SIG-M5 treated with dmso at 0.1 percent for 504 hours (cell line): ENCODE measurements around the gene NUFIP1.
"Not testable (repeated sequence)": the region's sequence is repeated elsewhere in the genome, so short reads cannot be mapped to it uniquely, and the experiment has no call there.

Experiments used
- DNase-seq: peaks from one replicate; lab custom pipeline; 2025; ENCODE audit not compliant: unreplicated experiment; lab: John Stamatoyannopoulos, UW

The NUFIP1 gene

DNA sequence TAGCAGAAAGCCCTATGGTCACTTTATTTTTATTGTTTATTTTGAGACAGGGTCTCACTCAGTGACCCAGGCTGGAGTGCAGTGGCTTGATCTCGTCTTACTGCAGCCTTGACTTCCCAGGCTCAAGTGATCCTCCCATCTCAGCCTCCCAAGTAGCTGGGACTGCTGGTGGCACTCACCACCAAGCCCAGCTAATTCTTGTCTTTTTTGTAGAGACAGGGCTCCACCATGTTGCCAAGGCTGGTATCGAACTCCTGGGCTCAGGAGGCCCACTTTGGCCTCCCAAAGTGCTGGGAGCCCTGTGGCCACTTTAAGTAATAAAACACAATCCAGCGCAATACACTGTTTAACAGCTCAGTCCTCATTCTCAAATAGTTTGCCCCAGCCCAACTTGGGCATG, 69.3 kb downstream of the NUFIP1 start:
- DNase-seq = no peak

DNA sequence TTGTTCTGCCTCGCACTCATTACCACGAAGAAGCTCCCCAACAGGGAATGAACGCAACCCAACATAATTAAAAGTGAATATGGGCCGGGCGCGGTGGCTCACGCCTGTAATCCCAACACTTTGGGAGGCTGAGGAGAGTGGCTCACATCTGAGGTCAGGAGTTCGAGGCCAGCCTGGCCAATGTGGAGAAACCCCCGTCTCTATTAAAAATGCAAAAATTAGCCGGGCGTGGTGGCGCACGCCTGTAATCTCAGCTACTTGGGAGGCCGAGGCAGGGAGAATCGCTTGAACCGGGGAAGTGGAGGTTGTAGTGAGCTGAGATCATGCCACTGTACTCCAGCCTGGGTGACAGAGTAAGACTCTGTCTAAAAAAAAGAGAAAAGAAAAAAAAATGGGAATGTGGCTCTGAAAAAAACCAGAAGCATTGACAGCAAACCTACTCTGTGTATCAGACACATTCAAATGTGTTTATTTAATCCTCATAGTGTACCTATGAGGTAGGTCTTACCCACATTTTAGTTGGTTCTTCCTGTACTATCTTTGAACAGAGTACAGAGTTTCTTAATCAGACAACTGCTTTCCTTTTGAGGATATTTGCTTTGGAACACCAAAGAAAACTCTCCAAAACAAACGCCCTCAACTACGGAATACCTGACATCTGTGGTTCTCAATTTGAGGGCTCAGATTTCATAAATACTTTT, 70.0 kb downstream of the NUFIP1 start:
- no peak for DNase-seq

DNA sequence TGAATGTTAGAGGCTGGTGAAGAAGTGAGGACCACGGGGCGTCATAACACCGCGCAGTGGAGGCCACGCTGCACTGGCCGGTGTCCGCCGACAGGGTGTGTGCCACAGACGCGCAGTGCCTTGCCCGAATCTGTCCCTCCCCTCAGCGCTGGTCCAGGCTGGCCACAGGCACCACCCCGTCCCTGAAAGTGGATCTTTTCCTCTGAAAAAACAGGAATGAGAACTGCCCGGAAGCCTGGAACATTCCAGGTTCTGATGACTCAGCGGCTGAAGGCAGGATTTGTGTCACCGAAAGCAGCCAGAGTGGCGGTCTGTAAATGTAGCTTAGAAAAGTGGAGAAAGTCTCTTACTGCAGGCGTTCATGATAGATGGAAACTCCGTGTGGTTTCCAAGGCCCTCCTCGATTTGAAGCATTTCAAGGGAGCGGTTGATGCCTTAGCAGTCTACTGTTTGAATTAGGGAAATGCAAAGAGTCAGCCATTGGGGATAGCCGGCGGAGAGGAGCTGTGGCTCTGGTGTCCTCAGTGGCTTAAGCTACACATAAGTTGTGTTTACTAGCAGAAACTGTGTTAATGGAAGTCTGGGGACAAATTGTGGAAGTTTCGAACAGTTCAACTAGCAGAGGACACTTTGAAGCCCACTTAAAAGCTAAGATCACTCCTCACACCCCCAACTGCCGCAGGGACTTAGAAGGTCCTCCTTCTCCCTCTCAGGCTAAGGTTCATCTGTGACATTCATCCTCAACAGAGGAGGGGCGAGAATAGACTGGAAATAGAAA, 70.8 kb downstream of the NUFIP1 start:
- DNase-seq = peak; percentile 92

DNA sequence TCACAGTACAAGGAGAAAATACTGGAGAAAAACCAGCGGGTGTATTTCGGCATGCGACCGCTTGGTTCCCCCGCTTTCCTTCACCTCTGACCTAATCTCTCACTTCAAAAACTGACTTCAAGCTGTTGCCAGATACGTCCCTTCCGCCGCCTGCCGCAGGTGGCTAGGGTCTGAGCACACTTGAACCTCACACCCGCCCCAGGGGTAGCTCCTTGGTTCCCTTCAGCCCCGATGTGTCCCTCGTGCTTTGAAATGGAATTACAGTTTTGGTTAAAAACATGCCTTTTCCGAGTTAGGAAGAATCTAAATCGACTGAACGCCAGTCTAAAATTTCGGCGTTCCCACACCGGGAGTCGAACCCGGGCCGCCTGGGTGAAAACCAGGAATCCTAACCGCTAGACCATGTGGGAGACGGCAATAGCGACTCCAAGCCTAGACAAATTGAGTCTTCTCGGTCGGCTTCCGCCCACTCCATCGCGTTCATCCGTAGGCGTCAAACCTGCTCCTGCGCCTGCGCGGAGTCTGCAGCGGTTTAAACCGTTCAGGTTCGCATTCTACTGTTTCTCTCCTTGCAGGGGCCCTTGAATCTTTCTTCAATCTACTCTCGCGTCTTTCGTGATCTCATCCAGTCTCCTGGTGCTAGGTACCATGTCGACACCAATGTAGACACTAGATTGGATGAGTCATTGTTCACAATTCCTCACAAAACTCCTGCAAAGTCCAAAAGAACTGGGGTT, 71.5 kb downstream of the NUFIP1 start:
- peak; percentile 97 for DNase-seq

DNA sequence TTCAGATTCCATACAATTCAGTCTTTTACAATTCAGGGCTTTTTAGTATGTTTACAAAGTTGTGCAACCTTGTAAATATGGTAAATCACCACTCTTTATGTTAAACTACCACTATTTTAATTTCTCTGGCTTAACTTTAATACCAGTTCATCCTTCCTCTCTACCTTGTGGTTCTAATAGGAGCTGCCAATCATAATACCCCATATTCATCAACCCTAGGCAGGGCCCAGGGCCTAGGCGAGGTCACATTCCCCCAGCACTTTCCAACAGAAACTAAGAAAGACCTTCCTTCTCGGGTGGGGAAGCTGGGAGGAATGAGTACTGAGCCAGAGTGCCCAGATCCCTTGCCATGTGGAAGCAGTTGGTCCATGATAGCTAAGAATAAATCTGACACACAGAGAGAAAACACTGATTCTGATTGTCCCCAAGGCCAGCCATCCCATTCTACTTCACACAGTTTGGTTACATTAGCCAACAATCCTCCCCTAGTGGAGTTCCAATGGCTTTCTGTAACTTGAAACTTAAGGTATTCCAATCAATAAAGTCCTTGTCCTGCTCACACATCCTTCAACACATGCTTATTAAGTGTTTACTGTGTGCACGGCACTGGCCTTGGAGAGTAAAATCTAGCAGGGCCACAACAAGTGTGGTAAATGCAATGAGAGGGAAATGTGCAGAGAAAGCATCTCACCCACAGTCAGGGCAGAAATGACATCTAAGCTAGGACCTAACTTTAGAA, 76.8 kb downstream of the NUFIP1 start:
- DNase-seq = no peak

DNA sequence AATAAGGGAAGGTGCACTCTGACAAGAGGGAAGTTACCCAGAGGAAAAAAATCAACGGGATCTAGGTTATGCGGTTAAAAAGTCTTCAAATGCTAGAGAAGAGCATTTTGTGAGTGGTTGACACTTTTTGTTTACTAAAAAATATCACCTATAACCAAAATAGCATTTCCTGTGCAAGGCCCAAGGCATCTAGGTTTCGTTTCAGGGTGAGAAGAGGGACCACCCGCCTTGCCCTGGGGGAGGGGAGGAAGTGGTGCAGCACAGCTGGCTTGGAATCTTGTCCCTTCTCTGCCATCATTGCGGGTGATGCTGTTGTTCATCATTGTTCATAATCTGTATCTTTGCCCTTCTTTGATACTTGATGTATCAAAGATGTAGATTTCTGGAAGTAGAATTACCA, 80.6 kb downstream of the NUFIP1 start:
- no peak for DNase-seq

DNA sequence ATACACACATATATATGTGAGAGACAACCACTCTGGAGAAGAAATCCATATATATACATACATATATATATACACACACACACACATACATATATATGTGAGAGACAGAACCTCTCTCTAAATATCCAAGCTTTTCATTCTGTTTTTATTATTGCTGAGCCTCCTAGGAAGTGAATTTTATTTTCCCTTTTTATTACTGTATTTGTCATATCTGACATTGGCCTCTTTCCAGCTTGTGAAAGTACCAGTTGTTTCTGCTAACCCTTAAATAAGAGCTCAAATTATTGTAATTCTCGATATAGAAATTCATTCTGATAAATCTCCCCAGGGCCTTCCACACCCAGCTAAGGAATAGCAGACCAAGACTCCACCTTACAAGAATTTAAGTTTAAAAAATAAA, 81.0 kb downstream of the NUFIP1 start:
- DNase-seq = no peak

DNA sequence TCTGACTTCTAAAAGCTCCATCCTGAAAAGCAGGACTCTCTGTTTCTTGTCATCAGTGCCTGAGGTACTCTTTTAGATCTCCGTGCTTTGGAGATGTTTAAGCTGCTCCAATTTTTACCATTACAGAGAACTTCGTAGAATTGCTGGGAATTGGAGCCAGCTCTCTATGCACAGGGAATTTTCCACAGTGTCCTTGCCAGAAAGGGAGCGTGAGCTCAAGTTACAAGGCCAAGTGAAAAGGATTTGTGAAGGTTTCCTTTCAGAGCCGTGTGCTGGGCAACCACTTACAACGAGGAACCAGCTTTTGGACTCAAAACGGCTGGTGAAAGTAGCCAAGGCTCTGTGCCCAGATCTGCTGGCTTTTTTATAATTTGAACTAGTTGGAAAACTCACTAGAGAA, 82.6 kb downstream of the NUFIP1 start:
- no peak for DNase-seq

DNA sequence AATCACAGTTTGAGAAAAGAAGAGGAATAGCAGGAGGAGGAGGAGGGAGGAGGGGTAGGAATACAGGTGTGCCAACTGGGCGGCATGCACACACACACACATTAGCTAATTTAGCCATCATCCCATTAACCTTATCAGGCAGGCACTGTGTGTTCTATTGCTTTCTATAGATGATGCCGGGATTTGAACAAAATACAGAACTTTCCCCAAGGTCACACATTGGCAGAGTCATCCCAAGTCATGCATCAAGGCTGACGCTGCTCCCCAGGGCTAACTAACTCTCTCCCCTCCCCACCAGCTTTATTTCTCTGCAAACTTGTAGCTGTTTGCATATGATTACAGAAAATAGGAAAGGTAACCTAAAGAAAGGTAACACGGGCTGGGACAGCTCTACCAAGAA, 83.0 kb downstream of the NUFIP1 start:
- no peak for DNase-seq

DNA sequence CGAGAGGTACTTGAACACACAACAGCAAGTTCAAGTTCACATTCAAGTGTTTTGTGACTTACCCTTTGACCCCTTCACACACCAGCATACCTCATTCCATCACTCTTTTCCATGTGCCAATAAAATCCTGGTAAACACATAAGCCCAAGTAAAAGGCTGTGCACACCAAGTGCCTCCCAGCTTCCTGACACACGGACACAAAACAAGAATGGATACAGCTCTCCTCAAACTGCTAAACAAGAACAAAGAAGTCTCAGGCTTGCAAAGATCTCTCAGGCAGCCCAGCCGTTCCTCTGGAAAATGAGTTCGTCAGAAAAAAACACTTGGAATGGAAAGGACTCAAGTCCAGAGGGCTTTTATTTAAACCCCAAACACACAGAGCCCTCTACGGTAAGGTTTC, 83.7 kb downstream of the NUFIP1 start:
- no peak for DNase-seq

DNA sequence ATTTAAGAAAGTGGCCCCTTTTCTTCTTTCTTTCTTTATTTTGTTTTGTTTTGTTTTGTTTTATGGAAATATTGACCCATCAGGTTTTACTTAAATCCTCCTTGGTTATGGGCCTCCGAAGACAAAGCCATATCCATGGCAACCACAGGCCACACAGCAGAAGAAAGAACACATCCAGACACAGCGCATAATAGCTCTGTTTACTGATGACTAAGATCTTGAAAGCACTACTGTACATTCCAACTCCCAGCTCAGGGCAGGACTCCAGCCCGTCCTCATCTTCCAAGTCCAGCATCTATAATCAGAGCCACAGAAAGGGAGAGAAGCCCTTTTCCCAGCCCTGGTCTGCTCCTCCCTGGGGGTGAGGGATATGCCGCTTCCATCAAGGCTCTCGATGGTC, 84.3 kb downstream of the NUFIP1 start:
- DNase-seq = peak; percentile 25

DNA sequence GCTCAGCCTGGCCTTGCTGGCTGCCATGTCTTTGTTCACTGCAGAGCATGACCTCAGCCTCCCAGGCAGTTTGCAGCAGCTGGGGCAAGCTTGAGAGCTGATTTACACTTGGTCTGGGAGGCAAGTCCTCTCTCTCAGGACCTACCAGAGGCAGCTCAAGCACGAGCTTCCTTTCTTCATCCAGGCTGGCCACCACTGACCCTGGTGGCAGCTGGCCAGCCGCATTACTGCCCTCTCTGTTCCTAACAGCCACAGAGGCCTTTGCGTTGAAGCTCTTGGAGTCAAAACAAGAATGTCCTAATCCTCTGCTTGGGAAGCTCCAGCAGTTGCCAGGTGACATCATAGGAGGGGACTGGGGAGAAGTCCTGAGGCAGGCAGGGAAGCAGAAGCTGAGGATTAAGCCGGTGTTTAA, 85.7 kb downstream of the NUFIP1 start:
- DNase-seq = no peak

DNA sequence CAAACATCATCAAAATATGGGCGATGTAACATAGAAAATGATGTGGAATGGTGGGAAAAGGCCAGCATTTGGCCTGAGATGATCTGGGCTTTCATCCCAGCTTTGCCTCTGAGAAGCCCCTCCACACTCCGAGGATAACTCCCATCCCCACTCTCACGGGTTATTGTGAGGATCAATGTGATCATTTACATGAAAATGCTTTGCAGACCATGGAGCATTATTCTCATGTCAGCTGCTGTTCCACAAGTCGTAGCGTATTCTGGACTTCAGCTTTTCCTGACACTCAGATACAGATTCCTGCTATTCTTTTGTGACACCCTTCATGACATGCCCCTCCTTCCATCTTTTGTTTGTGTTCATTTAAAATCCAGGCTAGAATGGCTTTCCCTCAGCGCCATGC, 86.5 kb downstream of the NUFIP1 start:
- no peak for DNase-seq

DNA sequence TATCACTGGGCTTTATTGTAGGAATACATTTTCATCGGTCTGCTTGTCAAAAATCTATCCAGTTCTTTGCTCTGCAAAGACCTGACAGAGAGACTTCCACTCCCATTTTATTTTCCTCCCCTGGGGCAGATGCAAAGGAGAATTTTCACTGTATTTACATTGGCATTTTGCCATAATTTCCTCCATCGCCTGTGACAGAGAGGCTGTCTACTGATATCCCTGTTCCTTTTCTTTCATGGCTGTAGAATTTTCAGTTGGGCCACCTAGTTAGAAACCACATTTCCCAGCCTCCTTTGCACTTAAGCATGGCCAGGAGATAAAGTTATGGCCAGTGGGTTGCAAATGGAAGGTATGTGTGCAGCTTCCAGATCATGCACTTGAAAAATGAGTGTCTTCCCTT, 89.3 kb downstream of the NUFIP1 start:
- no peak for DNase-seq

DNA sequence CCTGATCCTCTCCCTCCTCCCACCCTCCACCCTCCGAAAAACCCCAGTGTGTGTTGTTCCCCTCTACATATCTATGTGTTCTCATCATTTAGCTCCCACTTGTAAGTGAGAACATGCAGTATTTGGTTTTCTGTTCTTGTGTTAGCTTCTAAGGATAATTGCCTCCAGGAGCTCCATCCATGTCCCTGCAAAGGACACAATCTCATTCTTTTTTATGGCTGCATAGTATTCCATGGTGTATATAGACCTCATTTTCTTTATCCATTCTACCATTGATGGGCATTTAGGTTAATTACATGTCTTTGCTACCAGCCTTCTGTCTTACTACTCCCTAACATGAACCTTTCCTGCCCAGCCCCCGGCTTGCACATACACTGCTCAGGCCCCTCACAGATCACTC, 91.0 kb downstream of the NUFIP1 start:
- not testable (repeated sequence) for DNase-seq

DNA sequence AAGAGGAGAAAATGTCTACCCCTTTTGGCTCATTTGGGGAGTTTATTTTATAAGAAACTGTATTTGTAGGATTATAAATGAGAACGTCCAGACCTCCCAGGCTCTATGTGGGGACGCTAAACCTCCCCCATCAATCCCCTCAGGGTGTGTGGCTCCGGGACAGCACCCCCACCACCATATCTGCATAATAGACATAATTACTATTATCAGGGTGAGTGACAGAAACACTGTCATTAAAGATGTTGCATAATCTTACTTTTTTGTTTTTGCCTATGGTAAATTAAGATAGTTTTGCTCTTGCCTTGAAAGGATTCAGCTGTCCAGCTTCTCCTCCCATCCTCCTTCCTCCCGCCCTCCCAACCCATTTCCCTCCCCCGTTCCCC, 93.3 kb downstream of the NUFIP1 start:
- DNase-seq = no peak

DNA sequence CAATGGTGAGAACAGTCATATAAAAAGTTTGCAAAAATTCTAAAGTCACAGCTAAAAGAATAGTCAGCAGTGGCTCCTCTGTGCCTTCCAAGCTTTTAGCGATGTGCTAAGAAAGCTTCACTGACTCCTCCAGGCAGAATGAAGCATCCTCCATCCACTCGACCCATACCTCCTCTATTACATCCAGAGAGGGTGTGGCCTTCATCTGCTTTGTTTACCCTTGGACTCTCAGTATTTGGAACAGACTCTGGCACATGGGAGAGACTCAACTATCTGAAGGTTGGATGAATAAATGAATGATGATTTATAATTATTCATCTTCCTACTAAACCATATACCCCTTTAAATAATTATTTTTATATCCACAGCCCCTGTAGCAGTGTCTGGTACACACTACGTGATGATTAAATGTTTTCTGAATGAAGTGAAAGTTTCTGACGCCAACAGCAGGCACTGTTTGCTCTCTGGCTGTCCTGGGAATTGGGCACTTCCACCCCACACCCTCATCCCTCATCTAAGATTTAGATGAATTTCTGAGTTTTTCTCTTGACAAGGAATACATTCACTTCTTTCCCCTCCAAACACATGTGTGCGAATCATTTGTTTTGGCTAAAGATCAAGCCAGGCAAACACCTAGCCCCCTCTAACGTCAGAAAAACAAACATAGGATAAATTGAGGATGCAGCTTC, 93.9 kb downstream of the NUFIP1 start:
- no peak for DNase-seq

DNA sequence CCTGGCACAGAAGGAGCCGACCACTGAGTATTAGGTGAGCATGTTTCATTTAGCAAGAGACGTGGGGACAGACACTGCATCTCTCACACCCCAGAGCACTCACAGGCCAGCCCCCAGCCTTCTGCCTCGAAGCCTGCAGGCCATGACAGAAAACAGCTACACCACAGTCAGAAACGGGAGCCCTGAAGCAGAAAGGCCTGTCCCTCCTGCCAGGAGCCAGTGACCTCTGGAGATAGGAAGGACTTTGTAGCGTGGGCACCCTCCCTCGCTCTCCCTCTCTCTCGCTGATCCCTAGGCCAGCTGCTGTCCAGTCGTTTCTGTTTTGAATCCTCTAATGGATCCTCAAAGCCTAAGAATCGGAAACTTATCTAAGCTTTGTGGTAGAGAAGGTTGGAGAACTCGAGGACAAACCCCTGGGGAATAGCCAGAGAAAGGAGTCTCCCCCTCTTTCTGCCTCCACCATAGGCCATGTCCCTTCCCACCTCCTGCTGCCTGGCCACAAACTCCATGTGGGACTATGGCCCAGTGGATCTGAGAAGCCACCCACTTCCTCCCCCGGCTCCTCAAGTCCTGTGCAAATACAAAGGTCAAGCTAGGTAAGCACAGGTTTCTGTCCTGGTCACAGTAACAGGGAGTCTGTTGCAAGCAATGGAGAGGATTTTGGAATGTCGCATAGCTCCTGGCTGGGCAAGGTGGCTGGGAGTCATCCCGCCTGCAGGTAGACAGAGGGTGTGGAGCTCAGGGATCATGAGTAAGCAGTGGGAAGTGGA, 95.1 kb downstream of the NUFIP1 start:
- DNase-seq = peak; percentile 38
